ENCODE measurements around the gene MYH6.

Gene MYH6

GRCh38 chr14:23375527-23376251, 32.4 kb downstream of the MYH6 start:
- DNase-seq = no peak

- DNase-seq = no peak
Measured at GRCh38 chr14:23373041-23373440, 35.0 kb downstream of the MYH6 start.

GRCh38 chr14:23372509-23372908, 35.6 kb downstream of the MYH6 start, which contains the start of gene IL25:
IL25 (plus strand) TSS chr14:23372809.
- no peak for DNase-seq

GRCh38 chr14:23371865-23372264, 36.2 kb downstream of the MYH6 start:
- no peak for DNase-seq

GRCh38 chr14:23370221-23370620, 37.9 kb downstream of the MYH6 start:
- no peak for DNase-seq

- DNase-seq = no peak
Measured at GRCh38 chr14:23366426-23366921, 41.6 kb downstream of the MYH6 start.

GRCh38 chr14:23365732-23366425, 42.2 kb downstream of the MYH6 start:
- DNase-seq = no peak

- no peak for DNase-seq
Measured at GRCh38 chr14:23365036-23365731, 42.9 kb downstream of the MYH6 start, which contains the start of gene EFS. EFS (minus strand) TSS chr14:23365172; CDS start chr14:23365025, 147 bp downstream.

GRCh38 chr14:23364164-23365035, 43.7 kb downstream of the MYH6 start:
- no peak for DNase-seq

GRCh38 chr14:23362200-23362599, 45.9 kb downstream of the MYH6 start:
- DNase-seq = no peak

GRCh38 chr14:23361763-23362162, 46.3 kb downstream of the MYH6 start:
- no peak for DNase-seq

- DNase-seq = no peak
Measured at GRCh38 chr14:23361320-23361719, 46.8 kb downstream of the MYH6 start.

- DNase-seq = no peak
Measured at GRCh38 chr14:23360496-23360895, 47.6 kb downstream of the MYH6 start.

- no peak for DNase-seq
Measured at GRCh38 chr14:23359722-23360447, 48.2 kb downstream of the MYH6 start.

GRCh38 chr14:23359167-23359626, 48.9 kb downstream of the MYH6 start:
- no peak for DNase-seq

- DNase-seq = no peak
Measured at GRCh38 chr14:23358553-23359166, 49.4 kb downstream of the MYH6 start.

- no peak for DNase-seq
Measured at GRCh38 chr14:23358042-23358441, 50.0 kb downstream of the MYH6 start.

- DNase-seq = no peak
Measured at GRCh38 chr14:23357261-23357660, 50.8 kb downstream of the MYH6 start.

- no peak for DNase-seq
Measured at GRCh38 chr14:23356662-23357061, 51.4 kb downstream of the MYH6 start.

- DNase-seq = no peak
Measured at GRCh38 chr14:23355871-23356435, 52.1 kb downstream of the MYH6 start.

- DNase-seq = no peak
Measured at GRCh38 chr14:23354990-23355389, 53.1 kb downstream of the MYH6 start.

Measured in stimulated activated CD4-positive, alpha-beta T cell treated with anti-CD3 and anti-CD28 coated beads, Interleukin-1b, Interleukin-23, amount 100 ng/mL, for 48 hours (primary cell).